Prostate gland (tissue), 2 donors: ENCODE results near the gene KCNH2. TPM values are rescaled to one million over a fixed set of nuclear protein-coding genes. Genes with fewer than 3 reads are reported as not detected.

Experiments used
- DNase-seq: peaks from one replicate; pipeline ENCODE4 v3.0.0-alpha.2; 2019; ENCODE audit warnings: low spot score
- H3K27ac ChIP-seq, 2 donors: fragments of 200-600 bp; sonication (generic); 2 replicates each; pipeline ENCODE4 v1.5.1; 2017 to 2019
- H3K27me3 ChIP-seq: fragments of 200-600 bp; sonication (generic); replicated peaks from 2 replicates; pipeline ENCODE4 v1.5.1; 2019; ENCODE audit not compliant: insufficient read depth
- H3K36me3 ChIP-seq, 2 donors: fragments of 200-600 bp; sonication (generic); 1 replicate in 1 of 2; 2 replicates in 1 of 2; pipeline versions ENCODE4 v1.5.1 to v1.8.1; 2017 to 2019
- H3K4me1 ChIP-seq: fragments of 200-600 bp; sonication (generic); replicated peaks from 2 replicates; pipeline ENCODE4 v1.5.1; 2019
- H3K4me3 ChIP-seq, 2 donors: fragments of 200-600 bp; sonication (generic); 2 replicates each; pipeline ENCODE4 v1.5.1; 2017 to 2019
- H3K9me3 ChIP-seq: fragments of 200-600 bp; sonication (generic); 2 replicates; pipeline ENCODE4 v1.5.1; 2017
- CTCF ChIP-seq, 4 experiments: fragments of 200-600 bp in 2 of 4; fragments of 450-650 bp in 2 of 4; sonication (generic) in 2 of 4; IDR thresholded peaks; 1 replicate in 3 of 4; 2 replicates in 1 of 4; pipeline ENCODE4 v1.5.1; 2016 to 2019; ENCODE audit warnings: antibody characterized with exemption in 4 of 4, mild to moderate bottlenecking in 2 of 4, moderate library complexity in 2 of 4
- POLR2A ChIP-seq: fragments of 450-650 bp; IDR thresholded peaks from one replicate; pipeline ENCODE4 v1.6.1; 2016; ENCODE audit warnings: antibody characterized with exemption, mild to moderate bottlenecking
- POLR2AphosphoS5 ChIP-seq: sonication (generic); formaldehyde crosslinking; IDR thresholded peaks from one replicate; pipeline ENCODE4 v1.6.1; 2017; ENCODE audit warnings: antibody characterized with exemption
- WGBS: methylation state at CpG from one replicate; pipeline ENCODE4 v1.1.5; 2018; 5-methylcytosine and 5-hydroxymethylcytosine counted together
- intact Hi-C: fragments of 100-400 bp; cut with DNase I; formaldehyde crosslinking; loops from one replicate; pipeline ENCODE4 v1.14.2; 2022
- total RNA-seq, 2 donors: library from RNA; depleted of rRNA; stranded (reverse); fragments of >200 nt; gene quantifications; one replicate each; pipeline ENCODE4 v1.1.0, GENCODE V29; 2016

KCNH2 gene
- total RNA-seq, 2 donors from 2014 or later, result 10.1 to 184 TPM

- no peak overlapping the region for H3K4me3 ChIP-seq
- DNase-seq, result no peak
- H3K36me3 ChIP-seq, result no peaks in the 10 kb centered on the region
- intact Hi-C loops, result no loop called here
- WGBS, result 90% methylated on average over 12 of the region's 12 CpGs
- no peak for TF ChIP-seq POLR2AphosphoS5
- TF ChIP-seq POLR2A, result no peak
- TF ChIP-seq CTCF (IDR thresholded peaks at IDR 0.05), result no peak
- no peak overlapping the region for H3K27ac ChIP-seq
- H3K27me3 ChIP-seq, result no peaks in the 10 kb centered on the region
- H3K9me3 ChIP-seq, result no peaks in the 10 kb centered on the region
- H3K4me1 ChIP-seq, result no peaks in the 10 kb centered on the region
These were observed 20.9 kb upstream of the KCNH2 start for GRCh38 chr7:150999001-150999400.

GRCh38 chr7:150998341-150998740 is 20.2 kb upstream of the KCNH2 start:
- Histone ChIP-seq H3K4me1 (no peaks in the 10 kb centered on the region), H3K27ac (no peak overlapping the region), H3K9me3 (no peaks in the 10 kb centered on the region), H3K4me3 (no peak overlapping the region), H3K36me3 (no peaks in the 10 kb centered on the region), H3K27me3 (no peaks in the 10 kb centered on the region)
- 87% methylated on average over 19 of the region's 20 CpGs for WGBS
- no peak for DNase-seq
- TF ChIP-seq CTCF (IDR thresholded peaks at IDR 0.05) (no peak), POLR2AphosphoS5 (no peak), POLR2A (no peak)
- intact Hi-C loops, result no loop called here

GRCh38 chr7:150997817-150998216 is 19.7 kb upstream of the KCNH2 start:
- no peaks in the 10 kb centered on the region for H3K9me3 ChIP-seq
- WGBS, result 92% methylated on average over 5 of the region's 5 CpGs
- H3K36me3 ChIP-seq, result no peaks in the 10 kb centered on the region
- no peaks in the 10 kb centered on the region for H3K4me1 ChIP-seq
- no peak overlapping the region for H3K27ac ChIP-seq
- TF ChIP-seq POLR2AphosphoS5, result no peak
- no peak for TF ChIP-seq CTCF (IDR thresholded peaks at IDR 0.05)
- TF ChIP-seq POLR2A, result no peak
- intact Hi-C loops, result no loop called here
- H3K4me3 ChIP-seq, result no peak overlapping the region
- H3K27me3 ChIP-seq, result no peaks in the 10 kb centered on the region
- no peak for DNase-seq

- no peaks in the 10 kb centered on the region for H3K4me1 ChIP-seq
- H3K27me3 ChIP-seq, result no peaks in the 10 kb centered on the region
- no peak for TF ChIP-seq POLR2AphosphoS5
- no peak for TF ChIP-seq CTCF (IDR thresholded peaks at IDR 0.05)
- TF ChIP-seq POLR2A, result no peak
- no peaks in the 10 kb centered on the region for H3K9me3 ChIP-seq
- no peaks in the 10 kb centered on the region for H3K36me3 ChIP-seq
- no peak overlapping the region for H3K27ac ChIP-seq
- DNase-seq, result no peak
- WGBS, result 91% methylated on average over 8 of the region's 8 CpGs
- intact Hi-C loops, result no loop called here
- no peak overlapping the region for H3K4me3 ChIP-seq
These were observed 19.0 kb upstream of the KCNH2 start for GRCh38 chr7:150997075-150997511.

GRCh38 chr7:150996376-150997074 is 18.4 kb upstream of the KCNH2 start:
- 40% methylated on average over 26 of the region's 31 CpGs for WGBS
- Histone ChIP-seq H3K4me3 (no peak overlapping the region), H3K27me3 (no peaks in the 10 kb centered on the region), H3K4me1 (no peaks in the 10 kb centered on the region), H3K36me3 (no peaks in the 10 kb centered on the region), H3K27ac (no peak overlapping the region), H3K9me3 (no peaks in the 10 kb centered on the region)
- TF ChIP-seq CTCF (IDR thresholded peaks at IDR 0.05) (no peak), POLR2AphosphoS5 (no peak), POLR2A (no peak)
- no peak for DNase-seq
- intact Hi-C loops, result no loop called here
